GM11168 (cell line): ENCODE data around the gene ASF1A.
"Not testable (repeated sequence)": the region's sequence is repeated elsewhere in the genome, so short reads cannot be mapped to it uniquely, and the experiment has no call there.

Experiments used
- in situ Hi-C: fragments of 300-500 bp; cut with MboI; formaldehyde crosslinking; loops from one replicate; pipeline ENCODE4 v1.12.0; 2022; ENCODE audit warnings: low sequenced_read_pairs; ENCODE audit not compliant: unreplicated experiment

Gene ASF1A

DNA sequence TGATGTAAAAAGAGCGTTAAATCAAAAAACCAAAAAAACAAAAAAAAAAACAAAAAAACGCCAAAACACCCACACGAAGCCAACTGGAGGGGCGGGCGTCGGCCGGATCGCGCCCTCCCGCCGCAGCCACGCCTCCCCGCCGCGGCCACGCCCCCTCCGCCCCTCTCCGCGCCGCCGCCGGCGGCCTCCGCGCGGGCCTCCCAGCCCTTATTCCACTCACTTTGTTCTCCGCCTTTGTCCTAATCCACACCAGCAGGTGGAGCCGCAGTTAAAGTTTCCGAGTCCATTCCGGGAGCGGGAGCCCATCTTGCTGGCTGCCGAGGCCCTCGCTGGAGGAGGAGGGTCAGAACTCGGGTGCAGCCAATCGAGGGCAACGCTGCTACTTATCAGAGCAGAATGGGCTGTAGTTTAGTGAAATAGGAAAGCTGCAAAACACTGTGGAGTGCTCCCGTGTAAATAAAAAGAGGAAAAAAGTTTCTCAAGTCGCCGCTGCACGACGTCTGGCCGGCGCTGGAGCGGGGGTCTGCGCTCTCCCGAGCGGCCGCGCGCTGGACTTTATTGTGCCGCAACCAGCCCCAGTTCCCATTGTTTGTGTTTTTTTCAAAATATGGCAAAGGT, at the start of gene ASF1A:
ASF1A (plus strand) TSS at position 346 of the 618 bp plus-strand sequence; CDS start at position 608, 262 bp downstream.
- in situ Hi-C loops: no loop called here

DNA sequence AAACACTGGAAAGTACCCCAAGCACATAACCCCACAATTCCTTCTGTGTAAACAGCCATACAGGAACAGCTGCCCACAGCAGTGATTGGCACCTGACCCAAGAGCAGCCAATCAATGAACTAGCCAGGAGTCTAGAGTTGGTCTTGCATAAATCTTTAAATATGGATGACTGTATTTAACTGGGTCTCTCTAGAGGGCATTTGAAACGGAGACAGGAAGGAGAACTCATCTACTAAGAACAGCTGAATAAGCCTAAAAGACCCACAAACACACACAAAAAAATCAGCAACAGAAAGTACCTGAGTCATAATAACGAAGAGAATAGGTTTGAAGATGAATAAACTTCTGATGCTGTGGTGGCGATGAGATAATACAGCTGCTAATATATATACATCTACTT, 49.0 kb upstream of the ASF1A start:
- in situ Hi-C loops: no loop called here

DNA sequence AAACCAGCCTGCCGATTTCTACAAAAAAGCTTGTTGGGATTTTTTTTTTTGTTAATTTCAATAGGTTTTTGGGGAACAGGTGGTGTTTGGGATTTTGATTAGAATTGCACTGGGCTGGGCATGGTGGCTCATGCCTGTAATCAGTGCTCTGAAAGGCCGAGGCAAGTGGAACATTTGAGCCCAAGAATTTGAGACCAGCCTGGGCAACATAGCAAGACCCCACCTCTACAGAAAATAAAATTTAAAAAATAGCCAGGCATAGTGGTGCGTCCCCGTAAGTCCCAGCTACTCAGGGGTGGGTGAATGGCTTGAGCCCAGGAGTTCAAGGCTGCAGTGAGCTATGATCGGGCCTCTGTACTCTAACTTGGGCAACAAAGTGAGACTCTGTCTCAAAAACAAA, 40.5 kb upstream of the ASF1A start:
- in situ Hi-C loops: no loop called here

DNA sequence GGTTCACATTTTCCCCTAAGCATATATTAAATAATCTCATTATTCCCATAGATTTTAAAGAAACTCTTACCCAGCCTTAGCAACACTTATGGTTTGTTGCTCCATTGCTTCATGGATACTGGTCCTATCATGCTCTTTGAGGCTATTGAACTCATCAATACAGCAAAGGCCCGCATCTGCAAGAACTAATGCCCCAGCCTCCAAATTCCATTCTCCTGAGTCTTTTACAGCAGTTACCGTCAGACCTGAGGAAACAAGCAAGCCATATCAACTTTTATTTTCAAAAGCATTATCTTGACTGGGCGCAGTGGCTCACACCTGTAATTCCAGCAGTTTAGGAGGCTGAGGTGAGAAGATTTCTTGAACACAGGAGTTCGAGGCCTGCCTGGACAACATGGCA, 37.7 kb upstream of the ASF1A start:
- in situ Hi-C loops: no loop called here

DNA sequence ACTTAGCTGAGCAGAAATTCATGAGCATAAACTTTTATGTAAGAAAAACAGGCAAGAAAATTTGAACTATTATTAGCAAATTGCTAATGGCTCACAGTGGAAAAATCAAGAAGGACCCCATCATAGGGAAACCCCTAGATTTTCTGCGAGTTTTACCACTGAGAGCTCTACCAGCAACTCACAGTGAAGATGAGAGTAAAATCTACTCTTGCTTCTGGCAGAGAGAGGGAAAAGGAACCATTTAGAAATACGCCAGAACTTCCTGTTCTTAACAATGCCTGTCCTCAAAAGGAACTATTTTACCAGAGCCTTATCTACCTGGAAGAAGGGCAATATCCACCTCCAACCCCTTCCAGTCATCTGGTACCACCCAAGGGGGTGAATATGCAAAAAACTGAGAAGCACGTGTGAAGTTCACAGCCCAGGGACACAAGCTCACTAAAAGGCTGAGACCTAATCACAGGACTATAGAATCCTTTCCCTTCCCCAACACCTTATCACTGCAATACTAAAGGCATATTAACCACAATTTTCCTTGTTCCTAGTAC, 34.4 kb upstream of the ASF1A start:
- in situ Hi-C loops: no loop called here

DNA sequence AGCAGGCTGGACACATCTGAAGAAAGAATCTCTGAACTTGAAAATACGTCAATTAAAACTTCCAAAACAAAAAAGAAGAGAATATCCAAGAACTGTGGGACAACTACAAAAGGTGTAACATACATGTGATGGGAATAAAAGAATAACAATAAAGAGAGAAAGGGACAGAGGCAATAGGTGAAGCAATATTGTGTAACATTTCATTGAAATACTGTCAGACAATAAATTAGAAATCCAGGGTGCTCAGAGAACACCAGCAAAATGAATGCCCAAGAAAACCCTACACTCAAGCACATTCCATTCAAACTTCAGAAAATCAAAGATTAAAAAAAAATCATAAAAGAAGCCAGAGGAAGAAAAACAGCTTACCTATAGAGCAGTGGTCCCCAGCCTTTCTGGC, 33.6 kb upstream of the ASF1A start:
- in situ Hi-C loops: no loop called here

DNA sequence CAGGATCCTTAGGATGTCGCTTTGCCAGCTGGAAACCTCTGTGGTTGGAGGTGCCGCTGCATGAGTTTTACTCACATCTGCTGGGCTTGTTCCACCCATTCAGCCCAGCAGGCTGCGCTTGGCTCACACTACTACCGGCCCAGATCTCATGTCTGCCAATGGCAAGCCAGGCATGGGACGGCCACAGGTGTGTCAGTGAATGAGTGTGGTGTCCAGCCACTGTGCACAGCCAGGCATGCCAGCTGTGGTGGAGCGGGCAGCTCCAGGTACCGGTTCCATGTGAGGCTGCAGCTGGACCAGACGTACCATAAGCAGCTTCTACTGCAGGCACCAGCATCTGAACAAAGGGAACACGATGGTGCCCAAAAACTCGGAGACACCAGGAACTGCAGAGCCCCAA, 33.1 kb upstream of the ASF1A start:
- in situ Hi-C loops: no loop called here

DNA sequence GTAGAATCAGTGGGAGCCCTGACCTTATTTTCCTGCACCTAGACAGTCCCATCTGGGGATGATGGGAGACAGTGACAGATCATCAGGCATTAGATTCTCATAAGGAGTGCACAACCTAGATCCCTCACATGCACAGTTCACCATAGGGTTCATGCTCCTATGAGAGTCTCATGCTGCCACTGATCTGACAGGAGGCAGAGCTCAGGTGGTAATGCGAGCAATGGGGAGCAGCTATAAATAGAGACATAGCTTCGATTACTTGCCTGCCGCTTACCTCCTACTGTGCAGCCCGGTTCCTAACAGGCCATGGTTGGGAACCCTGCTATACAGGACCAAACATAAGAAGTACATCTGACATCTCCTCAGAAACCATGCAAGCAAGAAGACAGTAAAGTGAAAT, 31.5 kb upstream of the ASF1A start:
- in situ Hi-C loops: no loop called here

DNA sequence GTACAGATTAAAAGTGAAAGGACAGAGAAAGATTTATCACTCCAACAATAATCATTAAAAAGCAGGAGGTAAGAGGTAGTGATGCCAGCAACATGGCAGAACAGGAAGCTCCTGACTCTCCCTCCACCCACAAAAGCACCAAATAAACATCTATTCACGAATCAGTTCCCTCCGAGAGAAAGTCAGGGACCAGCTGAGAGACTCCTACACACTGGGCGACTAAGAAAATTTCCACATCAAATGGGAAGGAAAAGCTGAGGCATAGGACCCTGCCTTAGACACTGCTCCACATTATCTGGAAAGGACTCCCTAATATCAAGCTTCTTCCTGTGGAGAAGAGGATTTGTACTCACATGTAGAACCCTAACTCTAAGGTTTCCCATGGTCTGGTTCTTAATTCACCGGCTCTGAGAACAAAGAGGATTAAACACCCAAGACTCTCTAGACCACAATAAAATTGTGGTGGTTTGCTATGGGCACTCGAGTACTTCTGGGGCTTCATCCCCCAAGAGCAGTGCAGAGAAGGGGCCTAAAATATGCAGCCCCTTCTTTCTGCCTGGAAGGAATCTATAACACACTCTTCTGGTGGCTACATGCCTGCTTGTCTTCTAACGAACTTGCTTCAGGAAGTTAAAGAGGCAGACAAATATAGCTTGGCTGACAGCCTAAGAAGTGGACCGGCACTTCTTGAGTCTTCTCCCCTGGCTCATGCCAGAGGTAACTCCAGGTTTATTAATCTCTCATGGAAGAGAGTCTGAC, 29.4 kb upstream of the ASF1A start:
- in situ Hi-C loops: no loop called here

DNA sequence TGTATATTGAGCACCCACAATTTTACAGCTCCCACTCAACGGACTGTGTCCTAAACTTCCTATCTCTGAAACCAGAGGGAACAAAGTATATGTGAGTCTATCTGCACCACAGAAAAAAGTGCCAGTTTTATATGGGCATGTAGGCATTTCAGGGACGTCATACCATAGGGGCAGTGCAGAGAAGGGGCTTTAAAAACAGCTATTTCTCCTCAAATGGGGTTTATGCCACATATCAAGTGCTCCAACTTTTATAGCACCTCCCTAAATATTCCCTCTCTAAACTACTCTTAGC, 28.9 kb upstream of the ASF1A start:
- in situ Hi-C loops: no loop called here

DNA sequence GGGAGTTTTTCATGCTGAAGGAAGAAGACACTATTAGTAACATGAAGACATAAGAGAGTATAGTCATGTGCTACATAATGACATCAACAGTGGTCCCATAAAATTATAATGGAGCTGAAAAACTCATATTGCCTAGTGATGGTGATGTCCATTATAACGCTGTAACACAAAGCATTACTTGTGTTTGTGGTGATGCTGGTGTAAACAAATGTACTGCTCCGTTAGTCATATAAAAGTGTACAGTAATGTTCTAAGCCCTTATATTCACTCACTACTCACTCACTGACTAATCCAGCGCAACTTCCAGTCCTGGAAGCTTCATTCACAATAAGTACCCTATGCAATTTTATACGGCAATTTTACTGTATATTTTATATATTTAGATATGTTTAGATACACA, 26.8 kb upstream of the ASF1A start:
- in situ Hi-C loops: no loop called here

DNA sequence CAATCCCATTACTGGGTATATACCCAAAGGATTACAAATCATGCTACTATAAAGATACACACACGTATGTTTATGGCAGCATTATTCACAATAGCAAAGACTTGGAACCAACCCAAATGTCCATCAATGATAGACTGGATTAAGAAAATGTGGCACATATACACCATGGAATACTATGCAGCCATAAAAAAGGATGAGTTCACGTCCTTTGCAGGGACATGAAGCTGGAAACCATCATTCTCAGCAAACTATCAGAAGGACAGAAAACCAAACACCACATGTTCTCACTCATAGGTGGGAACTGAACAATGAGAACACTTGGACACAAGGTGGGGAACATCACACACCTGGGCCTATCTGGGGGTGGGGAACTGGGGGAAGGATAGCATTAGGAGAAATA, 25.1 kb upstream of the ASF1A start:
- in situ Hi-C loops: not testable (repeated sequence)

DNA sequence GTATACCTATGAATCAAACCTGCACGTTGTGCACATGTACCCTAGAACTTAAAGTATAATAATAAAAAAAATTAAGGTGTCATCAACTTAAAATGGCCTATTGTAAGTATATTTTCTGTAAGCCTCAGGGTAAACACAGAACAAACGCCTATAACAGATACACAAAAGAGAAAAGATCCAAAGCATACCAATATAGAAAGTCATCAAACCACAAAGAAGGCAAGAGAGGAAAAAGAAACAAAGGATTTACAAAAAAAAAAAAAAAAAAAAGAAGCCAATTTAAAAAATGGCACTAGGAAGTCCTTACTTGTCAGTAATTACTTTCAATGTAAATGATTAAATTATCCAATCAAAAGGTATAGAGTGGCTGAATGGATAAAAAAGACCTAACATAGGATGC, 24.6 kb upstream of the ASF1A start:
- in situ Hi-C loops: no loop called here

DNA sequence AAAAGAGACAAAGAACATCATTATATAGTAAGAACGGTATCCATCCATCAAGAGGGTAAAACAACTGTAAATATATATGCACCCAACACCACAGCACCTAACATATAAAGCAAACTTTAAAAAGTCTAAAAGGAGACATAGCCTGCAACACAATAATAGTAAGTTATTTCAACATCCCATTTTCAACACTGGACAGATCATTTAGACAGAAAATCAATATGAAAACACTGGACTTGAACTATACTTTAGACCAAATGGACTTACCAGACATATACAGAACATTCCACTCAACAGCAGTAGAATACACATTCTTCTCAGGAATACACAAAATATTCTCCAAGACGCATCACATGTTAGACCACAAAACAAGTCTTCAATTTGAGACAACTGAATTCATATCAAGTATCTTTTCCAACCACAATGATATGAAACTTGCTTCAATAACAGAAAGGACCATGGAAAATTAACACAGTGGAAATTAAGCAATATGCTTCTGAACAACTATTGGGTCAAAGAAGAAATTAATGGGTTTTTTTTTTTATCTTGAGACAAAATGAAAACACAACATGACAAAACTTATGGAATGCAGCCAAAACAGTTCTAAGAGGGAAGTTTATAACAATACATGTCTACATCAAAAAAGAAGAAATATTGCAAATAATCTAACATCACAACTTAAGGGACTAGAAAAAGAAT, 23.9 kb upstream of the ASF1A start:
- in situ Hi-C loops: no loop called here

DNA sequence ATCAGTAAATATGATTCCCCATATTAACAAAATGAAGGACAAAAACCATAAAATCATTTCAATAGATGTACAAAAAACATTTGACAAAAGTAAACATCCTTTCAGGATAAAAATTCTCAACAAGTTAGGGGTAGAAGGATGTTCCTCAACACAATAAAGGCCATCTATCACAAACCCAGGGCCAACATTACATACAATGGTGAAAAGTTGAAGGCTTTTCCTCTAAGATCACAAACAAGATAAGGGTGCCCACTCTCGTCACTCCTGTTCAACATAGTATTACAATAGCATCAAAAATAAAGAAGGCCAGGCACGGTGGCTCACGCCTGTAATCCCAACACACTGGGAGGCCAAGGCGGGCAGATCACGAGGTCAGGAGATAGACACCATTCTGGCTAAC, 22.6 kb upstream of the ASF1A start:
- in situ Hi-C loops: no loop called here

DNA sequence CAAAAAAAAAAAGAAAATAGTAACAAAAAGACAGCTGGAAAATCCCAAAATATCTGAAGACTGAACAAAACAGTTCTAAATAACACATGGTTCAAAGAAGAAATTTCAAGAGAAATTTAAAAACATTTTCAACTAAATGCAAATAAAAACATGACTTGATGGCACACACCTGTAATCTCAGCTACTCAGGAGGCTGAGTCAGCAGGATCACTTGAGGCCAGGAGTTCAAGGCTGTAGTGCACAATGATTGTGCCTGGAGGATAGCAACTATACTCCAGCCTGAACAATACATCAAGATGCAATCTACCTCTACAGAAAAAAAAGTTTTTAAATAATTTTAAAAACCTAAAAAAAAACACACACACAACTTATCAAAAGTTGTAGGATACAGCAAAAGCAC, 21.6 kb upstream of the ASF1A start:
- in situ Hi-C loops: no loop called here

DNA sequence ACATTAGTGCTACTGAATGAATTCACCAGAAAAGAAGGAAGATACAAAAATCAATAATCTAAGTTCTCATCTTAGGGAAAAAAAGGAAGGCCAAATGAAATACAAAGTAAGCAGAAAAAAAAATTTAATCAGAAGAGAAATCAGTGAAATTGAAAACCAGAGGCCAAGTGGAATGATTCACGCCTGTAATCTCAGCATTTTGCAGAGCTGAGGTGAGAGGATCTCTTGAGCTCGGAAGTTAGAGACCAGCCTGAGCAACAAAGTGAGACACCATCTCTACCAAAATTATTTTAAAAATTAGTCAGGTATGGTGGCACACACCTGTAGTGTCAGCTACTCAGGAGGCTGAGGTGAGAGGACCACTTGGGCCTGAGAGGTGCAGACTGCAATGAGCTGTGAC, 21.2 kb upstream of the ASF1A start:
- in situ Hi-C loops: no loop called here

DNA sequence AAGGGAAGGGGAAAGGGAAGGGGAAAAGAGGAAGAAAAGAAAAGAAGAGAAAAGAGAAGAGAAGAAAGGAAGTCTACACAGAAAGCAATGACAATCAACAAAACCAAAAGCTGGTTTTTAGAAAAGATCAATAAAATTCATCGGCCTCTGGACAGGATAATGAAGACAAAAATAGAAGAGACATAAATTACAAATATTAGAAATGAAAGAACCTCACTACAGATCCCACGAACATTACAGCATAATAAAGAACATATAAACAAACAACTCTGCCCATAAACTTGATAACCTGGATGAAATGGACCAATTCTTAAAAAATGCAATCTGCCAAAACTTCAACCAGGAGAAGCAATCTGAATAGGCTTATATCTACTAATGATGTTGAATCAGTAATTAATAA, 20.7 kb upstream of the ASF1A start:
- in situ Hi-C loops: no loop called here

DNA sequence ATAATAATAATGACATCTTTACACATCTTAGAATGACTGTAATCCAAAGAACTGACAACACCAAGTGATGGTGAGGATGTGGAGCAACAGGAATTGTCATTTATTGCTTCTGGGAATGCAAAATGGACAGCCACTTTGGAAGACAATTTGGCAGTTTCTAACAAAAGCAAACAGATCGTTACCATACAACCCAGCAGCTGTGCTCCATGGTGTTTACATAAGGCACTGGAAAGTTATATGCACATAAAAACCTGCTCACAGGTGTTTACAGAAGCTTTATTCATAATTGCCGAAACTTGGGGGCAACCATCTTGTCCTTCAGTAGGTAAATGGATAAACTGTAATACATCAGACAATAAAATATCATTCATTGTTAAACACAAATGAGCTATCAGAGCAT, 18.3 kb upstream of the ASF1A start:
- in situ Hi-C loops: no loop called here

DNA sequence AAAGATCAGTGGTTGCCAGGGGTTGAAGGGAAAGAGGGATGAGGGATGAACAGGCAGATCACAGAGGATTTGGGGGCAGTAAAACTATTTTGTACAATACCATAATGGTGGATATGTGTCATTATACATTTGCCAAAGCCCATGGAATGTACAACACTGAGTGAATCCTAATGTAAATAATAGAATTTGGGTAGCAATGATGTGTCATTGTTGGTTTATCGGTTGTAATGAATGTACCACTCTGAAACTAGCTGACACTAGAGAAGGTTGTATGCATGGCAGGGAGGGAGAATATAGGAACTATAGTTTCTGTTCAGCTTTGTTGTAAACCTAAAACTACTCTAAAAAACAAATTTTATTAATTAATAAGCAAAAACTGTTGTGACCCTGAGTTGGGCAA, 17.8 kb upstream of the ASF1A start:
- in situ Hi-C loops: no loop called here

DNA sequence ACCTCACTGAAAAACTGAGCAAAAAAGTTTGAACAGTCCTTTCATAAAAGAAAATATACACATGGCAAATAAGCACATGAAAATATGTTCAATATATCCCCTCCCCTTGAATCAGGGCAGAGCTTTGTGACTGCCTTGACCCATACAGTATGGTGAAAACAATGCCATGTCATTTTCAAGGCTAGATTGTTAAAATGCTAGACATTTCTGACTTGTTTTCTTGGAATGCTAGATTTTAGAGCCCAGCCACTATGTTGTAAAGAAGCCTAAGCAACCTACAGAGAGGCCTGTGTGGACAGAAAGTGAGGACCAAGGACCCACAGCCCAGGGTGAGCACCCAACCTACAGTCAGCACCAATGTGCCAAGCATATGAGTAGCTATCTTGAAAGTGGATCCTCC, 17.1 kb upstream of the ASF1A start:
- in situ Hi-C loops: no loop called here

DNA sequence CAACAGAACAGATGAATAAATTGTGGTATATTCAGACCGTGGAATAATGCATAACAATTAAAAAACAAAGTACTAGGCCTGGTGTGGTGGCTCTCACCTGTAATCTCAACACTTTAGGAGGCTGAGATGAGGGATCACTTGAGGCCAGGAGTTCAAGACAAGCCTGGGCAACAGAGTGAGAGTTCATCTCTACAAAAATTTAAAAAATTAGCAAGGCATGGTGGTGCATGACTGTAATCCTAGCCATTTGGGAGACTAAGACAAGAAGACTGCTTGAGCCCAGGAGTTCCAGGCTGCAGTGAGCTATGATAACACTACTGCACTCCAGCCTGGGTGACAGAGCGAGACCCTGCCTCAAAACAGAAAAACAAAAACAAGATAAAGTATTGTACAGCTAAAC, 16.1 kb upstream of the ASF1A start:
- in situ Hi-C loops: no loop called here
